Hematopoietic multipotent progenitor cell treated with erythropoietin and hydrocortisone succinate and interleukin-3 and kit ligand, for 17 days (in vitro differentiated cells): ENCODE data around the gene PRR20G.

ENCODE experiments used
- DNase-seq: peaks from one replicate; pipeline ENCODE4 v3.0.0-alpha.2; 2015; ENCODE audit warnings: low spot score

Gene PRR20G

DNA sequence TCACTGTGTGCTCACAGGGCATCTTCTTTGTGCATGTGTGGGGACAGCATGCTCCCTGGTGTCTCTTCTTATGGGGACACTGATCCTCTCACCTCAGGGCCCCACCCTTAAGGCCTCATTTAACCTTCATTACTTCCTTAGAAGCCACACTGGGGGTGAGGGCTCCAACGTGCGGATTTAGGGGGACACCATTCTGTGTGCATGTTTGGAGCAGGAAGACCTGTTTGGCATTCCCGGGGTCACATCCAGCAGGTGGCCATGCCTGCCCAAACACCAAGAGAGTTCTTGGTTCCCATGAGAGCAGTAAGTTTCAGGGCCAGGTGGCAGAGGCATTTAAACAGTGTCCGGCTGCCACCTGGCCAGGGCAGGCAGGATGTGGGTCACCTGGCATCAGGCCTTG is 24.8 kb downstream of the PRR20G start:
- no peak for DNase-seq

DNA sequence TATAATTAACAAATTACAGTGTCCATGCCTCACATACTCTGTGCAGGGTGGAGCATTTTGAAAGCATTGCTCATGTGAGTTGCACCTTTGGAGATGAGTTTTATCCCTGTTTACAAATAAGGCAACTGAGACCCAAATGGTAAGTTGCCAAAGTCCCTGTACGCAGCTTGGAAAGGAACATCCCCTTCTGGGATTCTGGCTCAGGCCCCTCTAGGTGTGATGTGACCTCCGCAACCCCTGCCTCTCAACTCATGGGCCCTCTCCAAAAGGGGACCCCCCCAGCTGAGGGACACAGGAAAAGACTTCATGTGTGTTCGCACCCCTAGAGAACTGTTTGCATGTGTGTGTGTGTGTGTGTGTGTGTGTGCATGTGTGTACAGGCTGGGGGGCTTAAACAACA is 25.3 kb downstream of the PRR20G start:
- no peak for DNase-seq

DNA sequence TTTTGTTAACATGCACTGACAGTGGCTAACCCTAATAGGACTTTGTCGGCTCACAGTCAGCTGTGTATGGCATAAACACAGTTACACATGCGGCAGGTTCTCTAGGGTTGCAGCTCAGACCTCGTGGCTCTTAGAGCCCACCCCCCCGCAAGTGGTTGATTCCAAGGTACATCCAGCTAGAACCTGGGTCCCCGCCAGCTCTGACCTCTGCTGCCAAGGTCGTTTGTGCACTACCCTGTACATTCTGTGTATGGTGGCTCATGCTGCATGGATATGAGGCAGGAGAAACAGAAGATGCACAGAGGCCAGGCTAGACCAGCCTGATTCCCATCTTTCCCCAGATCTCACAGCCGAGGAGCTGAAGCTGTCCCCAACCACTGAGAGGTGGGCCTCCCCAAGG is 25.9 kb downstream of the PRR20G start:
- DNase-seq: no peak

DNA sequence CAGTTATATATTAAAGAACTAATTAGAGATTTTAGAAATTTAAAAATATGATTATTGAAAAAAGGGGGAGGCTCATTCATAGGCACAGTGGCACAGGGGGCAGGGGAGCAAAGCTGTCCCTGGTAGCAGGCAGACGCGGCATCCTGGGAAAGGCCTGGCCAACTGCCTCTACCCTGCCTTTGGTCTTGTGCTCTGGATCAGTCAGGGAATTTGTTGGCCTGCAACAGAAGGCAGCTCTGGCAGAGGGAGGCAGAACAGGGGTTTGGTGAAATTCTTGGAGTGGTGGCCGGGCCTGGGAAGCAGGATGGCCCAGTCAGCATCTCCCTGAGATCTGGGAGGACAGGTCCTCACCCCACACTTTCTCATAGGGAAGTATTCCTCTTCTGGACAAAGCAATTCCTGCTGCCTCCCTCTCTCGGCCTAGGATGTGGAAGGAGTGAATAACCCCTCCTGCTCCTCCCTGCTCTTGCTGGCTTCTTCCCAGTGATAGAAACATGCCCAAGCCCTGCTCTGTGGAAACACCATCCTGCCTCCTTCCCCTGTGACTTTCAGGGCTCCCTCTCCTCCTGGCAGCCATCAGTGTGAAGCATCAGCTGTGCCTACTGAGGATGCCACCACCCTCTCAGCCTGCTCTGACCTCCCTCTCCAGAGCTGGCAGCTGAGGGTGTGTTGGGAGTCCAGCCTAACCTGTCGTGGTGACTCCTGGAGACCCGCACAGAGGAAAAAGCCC is 26.9 kb downstream of the PRR20G start:
- DNase-seq: no peak

DNA sequence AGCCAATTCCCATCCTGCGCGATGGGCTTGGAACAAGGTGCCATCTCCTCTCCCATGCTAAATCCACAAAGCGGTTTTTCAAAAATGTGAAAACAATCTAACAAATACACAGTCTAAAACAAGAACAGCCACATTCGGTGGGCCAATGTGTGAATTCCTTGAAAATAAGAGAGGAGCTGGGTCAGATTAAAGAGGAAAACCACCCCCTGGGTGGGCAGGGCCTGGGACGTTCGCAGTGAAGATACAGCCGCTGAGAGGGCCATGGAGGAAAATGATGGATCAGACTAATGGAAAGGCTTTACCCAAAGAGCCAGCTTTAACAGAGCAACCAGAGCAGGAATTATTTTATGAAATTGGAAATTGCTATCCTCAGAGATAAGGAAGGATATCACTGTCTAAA is 27.4 kb downstream of the PRR20G start:
- DNase-seq: no peak

DNA sequence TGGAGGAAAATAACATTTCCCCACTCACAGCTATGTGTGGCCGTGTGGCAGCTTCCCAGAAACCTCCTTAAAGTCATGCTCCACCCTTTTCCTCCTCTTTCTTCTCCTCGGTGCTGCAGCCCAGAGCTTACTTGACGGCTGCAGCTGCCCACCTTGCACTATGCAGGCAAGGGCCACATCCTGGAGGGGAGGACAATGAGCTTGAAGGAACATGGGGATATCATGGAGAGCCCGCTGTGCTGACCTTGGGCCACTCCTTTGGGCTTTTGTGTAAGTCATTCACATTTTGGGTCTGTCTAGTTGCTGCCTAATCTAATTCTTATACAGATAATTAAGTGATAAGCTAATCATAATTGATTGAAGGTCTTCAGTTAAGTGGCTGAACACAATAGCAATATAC is 28.0 kb downstream of the PRR20G start:
- DNase-seq: no peak

DNA sequence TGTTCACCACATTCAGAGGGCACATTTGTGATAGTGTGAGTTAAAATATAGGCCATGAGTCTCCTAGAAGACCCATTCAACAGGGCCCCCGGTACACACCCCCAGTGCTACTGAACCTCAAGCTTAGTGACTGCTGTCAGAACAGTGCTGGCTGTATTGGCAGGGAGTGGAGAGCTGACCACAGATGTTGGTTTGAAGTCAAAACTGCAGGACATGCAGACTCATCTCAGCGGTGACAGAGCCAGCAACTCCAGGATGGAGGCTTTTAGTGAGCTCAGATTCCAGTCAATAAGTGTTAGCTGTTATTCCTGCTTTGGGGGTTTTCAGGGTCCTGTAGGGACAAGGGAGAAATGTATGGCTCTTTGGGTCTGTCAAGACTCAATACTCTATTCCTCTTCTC is 29.1 kb downstream of the PRR20G start:
- DNase-seq: no peak

DNA sequence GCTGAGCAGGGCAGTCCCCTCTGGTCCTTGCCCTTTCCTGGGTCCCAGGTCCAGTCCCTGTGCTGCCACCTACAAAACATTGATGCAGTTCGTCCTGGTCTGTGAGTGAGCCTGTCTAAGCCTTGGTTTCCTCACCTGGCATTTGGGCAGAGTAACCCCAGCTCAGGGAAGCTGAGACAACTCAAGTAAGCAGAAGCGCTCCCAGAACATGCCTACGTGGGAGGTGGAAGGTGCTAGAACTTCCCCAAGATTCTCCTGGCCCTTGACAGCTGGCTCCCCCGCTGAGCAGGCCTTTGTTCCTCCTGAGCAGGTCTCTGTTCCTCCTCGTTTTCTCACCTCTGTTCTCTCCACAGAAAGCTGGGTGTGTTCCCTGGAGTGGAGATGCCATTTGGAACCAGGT is 30.5 kb downstream of the PRR20G start:
- DNase-seq: no peak

DNA sequence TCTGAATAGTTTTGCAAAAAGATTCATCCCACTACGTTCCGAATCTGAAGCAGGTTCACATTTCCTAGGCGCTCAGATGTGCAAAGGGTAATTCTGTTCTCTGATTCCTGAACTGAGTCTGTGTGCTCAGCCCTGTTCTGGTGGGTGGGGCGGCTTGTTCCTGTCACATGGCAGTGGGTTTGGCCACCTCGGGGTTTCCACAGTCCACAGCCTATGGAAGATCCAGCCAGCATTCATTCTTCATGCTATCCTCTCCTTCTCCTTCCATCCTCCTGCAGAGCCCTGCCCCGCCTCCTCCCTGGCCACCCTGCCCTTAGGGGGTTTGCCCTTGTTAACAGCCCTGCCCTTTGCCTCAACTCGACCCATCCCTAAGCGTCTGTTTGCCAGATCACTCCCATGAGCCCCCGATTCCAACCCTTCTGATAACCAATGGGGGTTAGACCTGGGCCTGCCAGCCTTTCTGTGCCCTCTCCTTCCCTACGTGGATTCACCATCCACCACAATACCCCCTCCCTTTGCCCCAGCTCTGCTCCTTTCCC is 31.0 kb downstream of the PRR20G start:
- no peak for DNase-seq

DNA sequence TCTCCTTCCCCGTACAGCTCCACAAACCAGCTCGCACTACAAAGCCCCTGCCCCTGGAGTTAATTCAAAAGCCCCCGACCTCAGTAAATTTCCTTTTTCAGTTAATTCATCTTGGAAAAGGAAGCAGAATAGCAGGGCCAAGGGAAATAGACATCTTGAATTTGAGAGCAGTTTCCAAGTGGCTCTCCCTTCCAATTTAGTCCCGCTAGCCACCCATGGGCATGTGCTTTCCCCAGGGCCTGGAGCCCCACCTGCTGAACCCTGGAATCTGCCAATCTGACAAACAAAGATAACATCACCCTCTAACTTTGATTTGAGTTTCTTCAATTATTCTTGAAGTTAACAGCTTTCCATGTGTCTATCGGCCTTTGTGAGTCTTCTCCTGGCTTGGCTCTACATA is 31.7 kb downstream of the PRR20G start:
- DNase-seq: no peak

DNA sequence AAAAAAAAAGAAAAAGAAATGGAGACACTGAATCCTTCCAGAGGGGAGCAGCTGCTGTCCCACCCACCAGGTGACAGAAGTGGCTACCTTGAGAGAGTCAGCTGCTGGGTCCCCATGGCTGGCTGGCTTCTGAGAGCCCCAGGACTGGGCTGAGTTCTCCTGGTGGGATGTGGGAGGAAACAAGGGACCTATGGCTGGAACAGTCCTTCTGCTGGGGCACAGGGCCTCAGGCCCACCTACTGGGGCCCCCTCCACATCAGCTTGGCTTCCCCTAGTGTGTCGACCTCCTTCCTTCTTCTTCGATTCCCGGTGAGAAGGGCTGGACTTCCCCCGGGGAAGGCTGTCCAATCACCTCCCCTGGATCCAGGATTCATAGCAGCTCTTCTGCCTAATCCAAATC is 32.3 kb downstream of the PRR20G start:
- DNase-seq: no peak

DNA sequence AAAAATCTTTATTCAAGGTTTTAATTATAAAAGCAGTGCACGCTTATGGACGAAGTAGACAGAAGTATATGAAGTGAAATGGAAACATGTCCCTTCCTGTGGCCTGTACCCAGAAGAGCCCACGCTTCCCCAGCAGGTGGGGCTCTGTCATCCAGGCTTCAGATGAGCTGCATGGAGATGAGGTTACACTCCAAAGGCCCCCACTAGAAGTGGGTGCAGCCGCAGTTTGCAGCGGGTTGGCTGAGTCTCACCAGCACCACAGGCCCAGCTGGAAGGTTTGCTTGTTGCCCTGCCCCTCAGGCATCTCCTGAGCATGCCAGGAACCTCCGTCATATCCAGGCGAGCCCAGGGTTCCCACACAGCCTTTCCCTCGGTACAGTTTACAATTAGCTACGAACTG is 33.1 kb downstream of the PRR20G start:
- no peak for DNase-seq

DNA sequence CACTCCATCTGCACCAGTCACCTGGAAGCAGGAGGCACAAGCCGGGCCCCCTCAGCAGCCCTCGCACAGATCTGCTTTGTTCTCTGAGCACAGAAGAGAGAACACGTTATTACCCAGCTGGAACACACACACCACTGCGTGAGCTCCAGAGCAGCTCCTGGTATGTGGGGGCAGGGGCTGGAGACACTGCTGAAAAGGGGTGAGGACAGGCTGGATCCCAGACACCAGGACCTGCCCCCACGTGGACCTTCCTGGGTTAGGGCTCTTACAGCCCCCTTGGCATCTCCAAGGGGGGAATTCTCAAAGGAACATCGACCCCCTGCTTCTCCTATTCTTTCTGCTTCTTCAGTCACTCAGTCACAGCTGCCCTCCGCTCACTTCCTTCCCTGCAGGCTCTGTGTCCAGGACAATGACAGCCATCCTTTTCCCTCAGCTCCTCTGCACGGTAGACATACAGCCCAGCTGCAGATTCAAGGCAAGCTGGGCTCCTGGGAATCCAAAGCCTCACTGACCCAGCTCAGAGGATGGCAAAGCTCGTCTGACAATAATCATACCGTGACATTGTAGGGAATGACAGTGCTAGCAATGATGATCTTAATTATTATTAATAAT is 33.7 kb downstream of the PRR20G start:
- no peak for DNase-seq

DNA sequence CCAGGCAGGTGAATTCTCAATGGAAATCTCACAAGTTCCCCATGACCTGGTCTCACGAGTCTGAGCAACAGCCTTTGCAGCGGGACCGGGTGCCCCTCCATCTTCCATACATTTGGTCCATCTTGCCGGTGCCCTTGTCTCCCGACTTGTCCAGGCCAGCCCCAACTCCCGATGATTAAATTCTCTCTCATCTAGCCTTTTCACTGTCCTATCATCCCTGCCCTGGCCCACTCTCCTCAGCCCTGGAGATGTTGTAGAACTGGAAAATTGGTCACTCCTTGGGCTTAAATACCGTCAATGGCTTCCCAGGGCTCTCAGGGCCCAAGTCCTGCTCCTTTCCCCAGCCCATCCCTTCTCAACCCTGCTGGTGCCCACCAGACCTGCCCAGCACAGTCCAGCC is 34.4 kb downstream of the PRR20G start:
- DNase-seq: no peak

DNA sequence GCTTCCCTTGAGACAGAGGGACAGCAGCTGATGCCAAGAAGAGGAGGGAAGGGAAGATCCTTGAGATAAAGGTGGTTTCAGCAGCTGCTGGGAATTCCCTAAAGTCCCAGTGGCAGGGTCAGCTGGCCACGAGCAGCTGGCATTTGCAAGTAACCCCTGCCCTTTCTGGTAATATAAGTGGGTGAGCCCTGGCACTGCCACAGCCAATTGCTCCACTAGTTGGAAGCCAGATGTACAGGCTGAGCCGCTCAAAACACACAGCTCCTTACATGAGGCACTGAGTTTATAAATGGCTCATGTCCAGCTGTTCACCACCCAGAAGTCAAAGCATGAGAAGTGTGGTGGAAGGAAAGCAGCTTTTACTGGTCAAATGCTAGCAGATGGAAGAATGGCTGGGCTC is 35.4 kb downstream of the PRR20G start:
- DNase-seq: no peak

DNA sequence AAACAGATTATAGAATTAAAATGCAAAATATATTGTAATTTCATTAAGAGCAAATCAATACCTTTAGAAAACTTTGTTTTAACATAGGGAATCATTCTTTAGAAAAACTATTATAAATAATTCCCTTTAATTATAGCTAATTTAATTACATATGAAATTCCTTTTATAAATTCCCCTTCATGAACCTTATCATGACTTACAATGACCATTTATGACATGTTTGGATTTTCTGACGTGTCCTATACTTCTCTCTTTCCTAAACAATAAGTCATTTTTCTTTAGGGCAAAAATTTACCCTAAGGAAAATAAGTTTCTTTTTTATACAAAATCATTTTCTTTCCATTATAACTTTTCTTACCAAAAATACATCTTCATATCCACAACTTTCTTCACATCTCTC is 37.8 kb downstream of the PRR20G start:
- no peak for DNase-seq

DNA sequence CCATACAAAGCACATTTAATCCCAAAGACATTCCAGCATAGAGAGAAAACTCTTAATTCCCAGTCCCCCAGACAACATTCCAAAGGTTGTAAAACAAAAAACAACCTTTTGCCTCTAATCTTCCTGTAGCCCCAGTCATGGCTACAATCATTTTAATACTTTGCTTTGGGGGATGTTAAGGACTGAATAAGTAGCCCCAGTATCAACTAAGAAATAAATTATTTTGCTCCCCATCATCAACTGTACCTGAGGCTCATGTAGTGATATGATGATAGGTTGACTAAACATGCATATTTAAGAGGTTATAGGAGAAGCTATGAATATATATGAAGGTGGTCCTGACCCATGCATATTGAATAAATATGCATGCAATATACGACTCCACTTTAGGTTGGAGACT is 40.6 kb downstream of the PRR20G start:
- DNase-seq: no peak

DNA sequence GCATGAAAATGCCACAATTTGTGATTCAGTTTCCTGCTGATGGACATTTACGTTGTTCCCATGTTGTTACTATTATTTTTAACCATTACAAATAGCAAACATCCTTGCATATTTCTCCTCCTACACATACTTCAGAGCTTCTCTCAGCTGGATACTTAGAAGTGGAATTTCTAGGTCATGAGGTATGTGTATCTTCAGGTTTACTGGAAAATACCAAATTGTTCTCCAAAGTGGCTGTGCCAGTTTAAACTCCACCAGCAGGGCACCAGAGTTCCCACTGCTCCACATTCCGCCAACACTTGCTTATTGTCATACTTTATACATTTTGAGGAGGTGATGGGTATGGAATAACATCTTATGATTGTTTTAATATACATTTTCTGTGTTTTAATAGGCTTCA is 49.2 kb downstream of the PRR20G start:
- DNase-seq: no peak

DNA sequence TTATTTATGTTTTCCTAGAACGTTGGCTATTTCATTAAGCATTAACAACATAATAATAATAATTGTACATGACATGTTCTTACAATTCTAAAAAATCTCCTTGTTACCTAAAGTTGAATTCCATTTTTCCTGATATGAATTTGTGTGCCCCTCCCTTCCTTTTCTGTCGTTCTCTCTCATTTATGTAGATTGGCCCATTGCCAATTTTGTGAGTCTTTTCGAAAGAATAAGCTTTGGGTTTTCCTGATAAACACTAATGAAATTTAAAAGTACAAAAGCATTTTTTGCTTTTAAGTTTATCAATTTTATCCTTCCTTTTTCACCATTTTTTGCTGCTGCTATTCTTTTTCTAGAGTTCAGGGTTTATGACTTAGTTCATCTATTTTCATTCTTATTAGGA is 50.0 kb downstream of the PRR20G start:
- DNase-seq: no peak

DNA sequence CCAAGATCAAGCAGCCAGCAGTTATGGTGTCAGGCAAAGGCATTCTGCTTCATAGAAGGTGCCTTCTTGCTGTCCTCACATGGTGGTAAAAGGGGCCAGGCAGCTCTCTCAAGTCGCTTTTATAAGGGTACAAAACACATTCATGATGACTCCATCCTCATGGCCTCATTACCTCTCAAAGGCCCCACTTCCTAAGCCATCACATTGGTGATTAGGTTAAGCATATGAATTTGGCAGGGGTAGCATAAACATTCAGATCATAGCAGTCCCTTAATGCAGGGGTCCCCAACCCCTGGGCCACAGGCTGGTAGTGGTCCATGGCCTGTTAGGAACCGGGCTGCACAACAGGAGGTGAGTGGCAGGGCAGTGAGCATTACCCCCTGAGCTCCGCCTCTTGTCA is 52.1 kb downstream of the PRR20G start:
- no peak for DNase-seq

DNA sequence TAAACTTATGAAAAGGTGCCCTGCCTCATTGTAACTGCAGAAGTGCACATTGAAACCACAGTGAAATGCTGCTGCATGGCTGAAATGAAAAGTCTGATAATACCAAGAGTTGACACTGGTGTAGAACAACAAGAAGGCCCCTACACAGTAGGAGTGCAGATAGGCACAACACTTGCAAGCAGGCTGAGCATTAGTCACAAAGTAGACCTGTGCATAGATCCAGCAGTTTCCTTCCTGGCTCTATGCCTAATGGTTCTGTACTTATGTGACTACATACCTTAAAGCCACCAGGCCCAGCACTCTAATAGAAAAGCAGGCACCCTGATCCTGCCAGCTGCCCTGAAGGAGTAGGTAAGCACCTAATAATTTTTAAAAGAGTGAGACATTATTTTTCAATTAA is 53.1 kb downstream of the PRR20G start:
- no peak for DNase-seq
